Ishikawa (cell line): ENCODE results near the gene OR2H1.

Experiments used
- CEBPB ChIP-seq: IDR thresholded peaks from 2 replicates; pipeline ENCODE4 v1.6.1; 2012
- CREB1 ChIP-seq: IDR thresholded peaks from 2 replicates; pipeline ENCODE4 v1.6.1; 2012; ENCODE audit warnings: low read depth
- EGR1 ChIP-seq: IDR thresholded peaks from 2 replicates; pipeline ENCODE4 v1.6.1; 2012
- EP300 ChIP-seq: IDR thresholded peaks from 2 replicates; pipeline ENCODE4 v1.6.1; 2012; ENCODE audit warnings: borderline replicate concordance
- FOXM1 ChIP-seq: IDR thresholded peaks from 2 replicates; pipeline ENCODE4 v1.6.1; 2012; ENCODE audit warnings: low read depth, borderline replicate concordance
- MAX ChIP-seq: IDR thresholded peaks from 2 replicates; pipeline ENCODE4 v1.6.1; 2012
- NFIC ChIP-seq: IDR thresholded peaks from 2 replicates; pipeline ENCODE4 v1.6.1; 2012
- RAD21 ChIP-seq: IDR thresholded peaks from 2 replicates; pipeline ENCODE4 v1.6.1; 2012; ENCODE audit warnings: low read depth
- REST ChIP-seq: IDR thresholded peaks from 2 replicates; pipeline ENCODE4 v1.6.1; 2012; ENCODE audit warnings: low read depth, mild to moderate bottlenecking
- TAF1 ChIP-seq: IDR thresholded peaks from 2 replicates; pipeline ENCODE4 v1.6.1; 2012; ENCODE audit warnings: low read depth, mild to moderate bottlenecking
- TCF12 ChIP-seq: IDR thresholded peaks from 2 replicates; pipeline ENCODE4 v1.6.1; 2012; ENCODE audit warnings: low read depth
- TEAD4 ChIP-seq: IDR thresholded peaks from 2 replicates; pipeline ENCODE4 v1.6.1; 2012
- USF1 ChIP-seq: IDR thresholded peaks from 2 replicates; pipeline ENCODE4 v1.6.1; 2012
- YY1 ChIP-seq: IDR thresholded peaks from 2 replicates; pipeline ENCODE4 v1.6.1; 2012; ENCODE audit warnings: low read depth
- ZBTB7A ChIP-seq: IDR thresholded peaks from 2 replicates; pipeline ENCODE4 v1.6.1; 2012; ENCODE audit warnings: low read depth

The OR2H1 gene

GRCh38 chr6:29447670-29448069 lies 9.3 kb upstream of the OR2H1 start:
- TF ChIP-seq EP300 (no peak), TAF1 (no peak), CEBPB (no peak), CREB1 (no peak), RAD21 (no peak), ZBTB7A (no peak)

DNA sequence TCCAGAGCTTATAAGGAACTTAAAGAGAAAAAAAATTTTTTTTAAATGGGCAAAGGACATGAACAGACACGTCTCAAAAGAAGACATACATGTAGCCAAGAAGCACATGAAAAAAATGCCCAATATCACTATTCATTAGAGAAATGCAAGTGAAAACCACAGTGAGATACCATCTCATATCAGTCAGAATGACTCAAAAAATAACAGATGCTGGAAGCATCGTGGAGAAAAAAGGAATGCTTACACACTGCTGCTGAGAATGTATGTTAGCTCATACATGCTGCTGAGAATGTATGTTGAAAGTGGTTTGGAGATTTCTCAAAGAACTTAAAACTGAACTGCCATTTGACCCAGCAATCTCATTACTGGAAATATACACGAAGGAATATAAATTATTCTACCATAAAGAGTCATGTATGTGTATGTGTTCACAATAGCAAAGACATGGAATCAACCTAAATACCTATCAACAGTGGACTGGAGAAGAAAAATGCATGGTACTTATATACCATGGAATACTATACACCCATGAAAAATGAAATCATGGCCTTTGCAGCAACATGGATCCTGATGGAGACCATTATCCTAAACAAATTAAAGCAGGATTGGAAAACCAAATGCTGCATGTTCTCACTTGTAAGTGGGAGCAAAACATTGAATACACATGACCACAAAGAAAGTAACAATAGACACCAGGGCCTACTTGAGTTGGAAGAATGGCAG lies 5.3 kb upstream of the OR2H1 start:
- no peak for TF ChIP-seq TEAD4
- no peak for TF ChIP-seq FOXM1
- TF ChIP-seq MAX: no peak
- no peak for TF ChIP-seq EP300
- TF ChIP-seq CEBPB: no peak
- TF ChIP-seq TAF1: no peak
- no peak for TF ChIP-seq EGR1
- TF ChIP-seq RAD21: no peak
- no peak for TF ChIP-seq NFIC
- no peak for TF ChIP-seq ZBTB7A
- TF ChIP-seq REST: no peak
- no peak for TF ChIP-seq USF1
- TF ChIP-seq TCF12: no peak
- TF ChIP-seq CREB1: no peak
- TF ChIP-seq YY1: no peak

GRCh38 chr6:29461021-29461814 lies 4.3 kb downstream of the OR2H1 start:
- no peak for TF ChIP-seq EP300

- TF ChIP-seq REST (no peak), TCF12 (no peak), YY1 (no peak), EP300 (no peak), MAX (no peak), TEAD4 (no peak), FOXM1 (no peak), CREB1 (no peak), TAF1 (no peak), RAD21 (no peak), EGR1 (no peak), USF1 (no peak), ZBTB7A (no peak), CEBPB (no peak), NFIC (no peak)
Observed at GRCh38 chr6:29462022-29462421, 5.1 kb downstream of the OR2H1 start.

DNA sequence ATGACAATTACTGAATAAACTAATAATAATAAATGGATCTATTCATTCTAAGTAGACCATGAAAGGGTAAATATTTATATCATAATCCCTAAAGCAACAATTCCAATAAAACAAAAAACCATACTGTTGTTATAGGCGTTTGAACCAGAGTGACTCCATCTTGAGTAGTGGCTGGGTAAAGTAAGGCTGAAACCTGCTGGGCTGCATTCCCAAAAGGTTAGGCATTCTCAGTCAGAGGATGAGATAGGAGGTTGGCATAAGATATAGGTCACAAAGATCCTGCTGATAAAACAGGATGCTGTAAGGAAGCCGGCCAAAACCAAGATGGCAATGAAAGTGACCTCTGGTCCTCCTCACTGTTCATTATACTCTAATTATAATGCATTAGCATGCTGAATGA lies 8.3 kb downstream of the OR2H1 start:
- TF ChIP-seq EP300: no peak
- TF ChIP-seq RAD21: no peak
- no peak for TF ChIP-seq USF1
- TF ChIP-seq CREB1: no peak
- no peak for TF ChIP-seq CEBPB
- TF ChIP-seq MAX: no peak
- TF ChIP-seq REST: no peak
- TF ChIP-seq NFIC: no peak
- TF ChIP-seq TCF12: no peak
- TF ChIP-seq FOXM1: no peak
- no peak for TF ChIP-seq YY1
- no peak for TF ChIP-seq EGR1
- no peak for TF ChIP-seq TAF1
- no peak for TF ChIP-seq TEAD4
- TF ChIP-seq ZBTB7A: no peak
